ENCODE results near the gene DNAJC1. TPM values are rescaled to one million over a fixed set of nuclear protein-coding genes. Genes with fewer than 3 reads are reported as not detected.

DNAJC1 gene
- total RNA-seq, 4 donors from 2014 or later: 22.8 to 101 (median 49.4) TPM

GRCh38 chr10:21990449-21990848 lies 13.1 kb downstream of the DNAJC1 start:
- no peak for DNase-seq (ENCODE audit: low spot score in 2 of 2)
- 64 to 71% methylated on average over 1 of the region's 1 CpG for WGBS, 2 donors
- TF ChIP-seq POLR2A (IDR thresholded peaks at IDR 0.05) (no peak), CTCF (IDR thresholded peaks at IDR 0.05) (no peak)
- H3K4me3 ChIP-seq (ENCODE audit: low read depth, poor library complexity, severe bottlenecking): no peak overlapping the region
- intact Hi-C loops (cut with DNase I; ENCODE audit: low total_unique reads): no loop called here

- TF ChIP-seq POLR2A (IDR thresholded peaks at IDR 0.05) (no peak), CTCF (IDR thresholded peaks at IDR 0.05) (no peak)
- H3K4me3 ChIP-seq (ENCODE audit: low read depth, poor library complexity, severe bottlenecking): no peak overlapping the region
- intact Hi-C loops (cut with DNase I; ENCODE audit: low total_unique reads): no loop called here
- 51 to 57% methylated on average over 5 of the region's 5 CpGs for whole genome bisulfite sequencing, 2 donors
- DNase-seq (ENCODE audit: low spot score in 2 of 2): no peak
Observed at GRCh38 chr10:21989453-21990154, 13.9 kb downstream of the DNAJC1 start.

- TF ChIP-seq POLR2A (IDR thresholded peaks at IDR 0.05): no peak
- WGBS, 2 donors: 78 to 96% methylated on average over 1 of the region's 1 CpG
- no peak overlapping the region for H3K4me3 ChIP-seq (ENCODE audit: low read depth, poor library complexity, severe bottlenecking)
- intact Hi-C loops (cut with DNase I; ENCODE audit: low total_unique reads): no loop called here
- DNase-seq (ENCODE audit: low spot score in 2 of 2): no peak
Observed at GRCh38 chr10:21985541-21985940, 18.0 kb downstream of the DNAJC1 start.

DNA sequence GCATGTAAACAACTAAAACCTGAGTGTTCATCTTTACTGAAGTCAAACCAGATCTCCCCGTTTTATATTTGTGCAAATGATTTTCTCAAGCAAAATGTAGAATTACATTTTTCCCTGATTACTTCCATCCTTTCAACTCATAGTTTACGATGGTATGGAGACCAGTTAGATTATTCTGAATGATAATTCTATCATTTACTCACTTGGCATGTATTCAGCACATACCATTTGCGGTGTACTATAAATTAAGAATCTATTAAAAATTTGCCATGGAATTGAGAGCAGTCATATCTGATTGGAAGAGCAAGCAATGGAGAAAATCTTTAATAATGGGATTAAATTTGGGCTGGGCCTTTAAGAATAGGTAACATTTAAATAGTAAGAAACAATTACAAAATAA lies 22.4 kb downstream of the DNAJC1 start:
- H3K4me3 ChIP-seq (ENCODE audit: low read depth, poor library complexity, severe bottlenecking): no peak overlapping the region
- 77 to 80% methylated on average over 3 of the region's 3 CpGs for WGBS, 2 donors
- no peak for DNase-seq (ENCODE audit: low spot score in 2 of 2)
- no peak for TF ChIP-seq POLR2A (IDR thresholded peaks at IDR 0.05)
- TF ChIP-seq CTCF (IDR thresholded peaks at IDR 0.05): no peak
- intact Hi-C loops (cut with DNase I; ENCODE audit: low total_unique reads): no loop called here

- intact Hi-C loops (cut with DNase I; ENCODE audit: low total_unique reads): no loop called here
- TF ChIP-seq CTCF (IDR thresholded peaks at IDR 0.05): no peak
- TF ChIP-seq POLR2A (IDR thresholded peaks at IDR 0.05): no peak
- no peak overlapping the region for H3K4me3 ChIP-seq (ENCODE audit: low read depth, poor library complexity, severe bottlenecking)
- no peak for DNase-seq (ENCODE audit: low spot score in 2 of 2)
Observed at GRCh38 chr10:21980691-21981090, 22.8 kb downstream of the DNAJC1 start.

DNA sequence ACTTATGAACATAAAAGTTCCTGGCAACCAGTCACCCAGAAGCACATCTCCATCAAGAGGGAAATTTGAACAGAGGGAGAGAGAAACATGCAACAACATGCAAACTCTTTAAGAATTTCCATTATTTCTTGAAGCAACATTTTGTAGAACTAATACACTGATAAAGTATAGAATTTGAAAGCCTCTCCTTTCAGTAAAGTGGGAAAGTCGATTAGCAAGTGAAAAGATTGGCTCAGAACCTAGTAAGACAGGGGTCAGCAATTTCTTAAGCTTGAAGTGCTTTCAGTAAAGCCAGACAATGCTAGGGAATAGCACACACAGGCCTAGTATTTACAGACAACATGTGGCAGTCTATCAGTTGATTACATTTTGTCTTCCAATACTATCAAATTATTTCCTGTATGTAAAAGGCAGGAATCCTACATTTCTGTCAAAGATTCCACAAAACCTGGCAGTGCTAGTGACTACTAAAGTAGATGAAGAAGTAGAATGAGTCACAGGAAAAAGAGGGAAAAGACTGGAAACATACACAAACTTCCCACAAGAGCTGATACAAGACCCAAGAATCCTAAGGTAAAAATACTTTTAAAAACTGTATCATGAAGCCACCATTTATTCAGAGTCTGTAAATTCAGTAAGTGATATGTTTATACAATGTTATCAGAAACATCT lies 25.2 kb downstream of the DNAJC1 start:
- 28 to 31% methylated on average over 1 of the region's 1 CpG for WGBS, 2 donors
- no peak for DNase-seq (ENCODE audit: low spot score in 2 of 2)
- no peak overlapping the region for H3K4me3 ChIP-seq (ENCODE audit: low read depth, poor library complexity, severe bottlenecking)
- intact Hi-C loops (cut with DNase I; ENCODE audit: low total_unique reads): no loop called here
- TF ChIP-seq POLR2A (IDR thresholded peaks at IDR 0.05): no peak
- TF ChIP-seq CTCF (IDR thresholded peaks at IDR 0.05): no peak

All from lower leg skin (tissue), 4 donors.